Inferior parietal cortex (tissue), 1 donor: ENCODE results near the gene CCDC8.
"Not testable (repeated sequence)": the region's sequence is repeated elsewhere in the genome, so short reads cannot be mapped to it uniquely, and the experiment has no call there.

Experiments used
- DNase-seq: peaks from one replicate; pipeline ENCODE4 v3.0.0-alpha.2; 2016; ENCODE audit errors: extremely low spot score

Gene CCDC8

GRCh38 chr19:46428239-46429135, 15.1 kb upstream of the CCDC8 start, which contains the start of gene PNMA8C:
TSS of gene PNMA8C (minus strand) at chr19:46428936. CDS start at chr19:46428359, 577 bp downstream.
- peak; percentile 81 for DNase-seq

GRCh38 chr19:46427518-46428045, 14.2 kb upstream of the CCDC8 start:
- DNase-seq, result no peak

GRCh38 chr19:46426506-46427162, 13.3 kb upstream of the CCDC8 start:
- peak; percentile 84 for DNase-seq

GRCh38 chr19:46426035-46426505, 12.7 kb upstream of the CCDC8 start:
- DNase-seq, result no peak

- DNase-seq, result no peak
Measured at GRCh38 chr19:46423188-46423587, 9.8 kb upstream of the CCDC8 start.

- no peak for DNase-seq
Measured at GRCh38 chr19:46422344-46422743, 9.0 kb upstream of the CCDC8 start.

GRCh38 chr19:46420056-46420455, 6.7 kb upstream of the CCDC8 start:
- no peak for DNase-seq

GRCh38 chr19:46415804-46416709, 2.7 kb upstream of the CCDC8 start:
- DNase-seq, result peak; percentile 69

- DNase-seq, result not testable (repeated sequence)
Measured at GRCh38 chr19:46414899-46415298, 1.5 kb upstream of the CCDC8 start.

GRCh38 chr19:46412650-46413261, 608 bp downstream of the CCDC8 start:
- no peak for DNase-seq

GRCh38 chr19:46411925-46412649, 1.3 kb downstream of the CCDC8 start:
- DNase-seq, result no peak

- no peak for DNase-seq
Measured at GRCh38 chr19:46411088-46411924, 2.1 kb downstream of the CCDC8 start.

GRCh38 chr19:46410205-46411087, 2.9 kb downstream of the CCDC8 start:
- DNase-seq, result no peak

- DNase-seq, result no peak
Measured at GRCh38 chr19:46409191-46409590, 4.2 kb downstream of the CCDC8 start.

GRCh38 chr19:46408664-46409039, 4.7 kb downstream of the CCDC8 start:
- DNase-seq, result no peak

GRCh38 chr19:46407856-46408663, 5.3 kb downstream of the CCDC8 start:
- no peak for DNase-seq

- no peak for DNase-seq
Measured at GRCh38 chr19:46406976-46407375, 6.4 kb downstream of the CCDC8 start.
